Naive thymus-derived CD8-positive, alpha-beta T cell (primary cell): ENCODE measurements around the gene NSF. TPM values are rescaled to one million over a fixed set of nuclear protein-coding genes. Genes with fewer than 3 reads are reported as not detected.
A peak's percentile ranks its signal among the peaks of the same experiment; 100 is the strongest.

Experiments
- ATAC-seq, 2 donors: fragments of 150-1000 bp; cut with Tn5 transposase in 1 of 2; sonication (Bioruptor Pico), chemical (Tn5 transposase) in 1 of 2; 1 replicate in 1 of 2; 2 replicates in 1 of 2; pipeline ENCODE4 v1.10.0; 2021; ENCODE audit warnings: mild to moderate bottlenecking in 2 of 2, moderate library complexity in 2 of 2
- POLR2A ChIA-PET: fragments of 350-600 bp; sonication (Branson Sonifier 250); formaldehyde crosslinking; loops from one replicate; lab custom pipeline; 2021; ENCODE audit warnings: antibody characterized with exemption; lab: Charles Lee
- DNase-seq, 10 donors: peaks; one replicate each; pipeline versions ENCODE4 v3.0.0 to v3.0.0-alpha.2; 2020 to 2022
- H3K27ac Mint-ChIP-seq, 10 donors: one replicate each; pipeline ENCODE4 v1.8.0; 2020 to 2022; ENCODE audit warnings: mild to moderate bottlenecking in 10 of 10, mixed read lengths in 10 of 10, moderate library complexity in 4 of 10, inconsistent platforms in 1 of 10
- H3K27me3 Mint-ChIP-seq, 5 donors: one replicate each; pipeline ENCODE4 v1.8.0; 2021 to 2022; ENCODE audit warnings: mixed read lengths in 5 of 5
- H3K36me3 Mint-ChIP-seq, 3 donors: one replicate each; pipeline ENCODE4 v1.8.0; 2020 to 2022; ENCODE audit warnings: mixed read lengths in 3 of 3, mild to moderate bottlenecking in 2 of 3, inconsistent platforms in 1 of 3
- H3K4me1 Mint-ChIP-seq, 4 donors: one replicate each; pipeline ENCODE4 v1.8.0; 2021 to 2022; ENCODE audit warnings: mixed read lengths in 4 of 4
- H3K4me3 Mint-ChIP-seq, 10 donors: one replicate each; pipeline ENCODE4 v1.8.0; 2020 to 2022; ENCODE audit warnings: mild to moderate bottlenecking in 10 of 10, mixed read lengths in 10 of 10, moderate library complexity in 6 of 10, inconsistent platforms in 1 of 10
- H3K9me3 Mint-ChIP-seq, 9 donors: one replicate each; pipeline ENCODE4 v1.8.0; 2020 to 2022; ENCODE audit warnings: mixed read lengths in 9 of 9, mild to moderate bottlenecking in 3 of 9, inconsistent platforms in 1 of 9, moderate library complexity in 1 of 9
- polyA plus RNA-seq, 3 donors: library from polyadenylated mRNA; unstranded; fragments of 300-500 nt; fragmentation: Illumina TruSeq; gene quantifications; one replicate each; pipeline ENCODE4 v1.2.3, GENCODE V29; 2021
- total RNA-seq, 8 experiments: library from RNA in 2 of 8; stranded (reverse) in 2 of 8; gene quantifications; one replicate each; pipeline ENCODE4 v1.2.3 and lab custom pipeline; 2021 to 2026

The NSF gene
- total and polyA plus RNA-seq, 5 experiments from 2014 or later = 9.1 to 45.3 (median 15.3) TPM

- H3K4me3 Mint-ChIP-seq = no peak overlapping the region
- DNase-seq (no peak), ATAC-seq (no peak)
- H3K9me3 Mint-ChIP-seq = no peaks in the 10 kb centered on the region
- no peaks in the 10 kb centered on the region for H3K36me3 Mint-ChIP-seq
- H3K27ac Mint-ChIP-seq = no peak overlapping the region
- POLR2A ChIA-PET = interaction anchor here (0.5 kb wide), 1 partner anchor 21 kb away, joined by 3 read pairs; no protein-coding TSS in a partner anchor
- H3K4me1 Mint-ChIP-seq = peaks cover 0 to 3% (median 0%) of the 10 kb centered on the region in 4 donors
- H3K27me3 Mint-ChIP-seq = peaks cover 3 to 36% (median 19%) of the 10 kb centered on the region in 5 donors
Measured at GRCh38 chr17:46777943-46778915, 187.8 kb downstream of the NSF start.

- POLR2A ChIA-PET = no interaction called here
- H3K27me3 Mint-ChIP-seq = peaks cover 4 to 24% (median 14%) of the 10 kb centered on the region in 5 donors
- H3K36me3 Mint-ChIP-seq = no peaks in the 10 kb centered on the region
- H3K9me3 Mint-ChIP-seq = no peaks in the 10 kb centered on the region
- no peak overlapping the region for H3K27ac Mint-ChIP-seq
- no peak overlapping the region for H3K4me3 Mint-ChIP-seq
- peaks cover 0 to 3% (median 0%) of the 10 kb centered on the region in 4 donors for H3K4me1 Mint-ChIP-seq
- DNase-seq = no peak
- no peak for ATAC-seq
Measured at GRCh38 chr17:46780003-46780373, 189.5 kb downstream of the NSF start.

DNA sequence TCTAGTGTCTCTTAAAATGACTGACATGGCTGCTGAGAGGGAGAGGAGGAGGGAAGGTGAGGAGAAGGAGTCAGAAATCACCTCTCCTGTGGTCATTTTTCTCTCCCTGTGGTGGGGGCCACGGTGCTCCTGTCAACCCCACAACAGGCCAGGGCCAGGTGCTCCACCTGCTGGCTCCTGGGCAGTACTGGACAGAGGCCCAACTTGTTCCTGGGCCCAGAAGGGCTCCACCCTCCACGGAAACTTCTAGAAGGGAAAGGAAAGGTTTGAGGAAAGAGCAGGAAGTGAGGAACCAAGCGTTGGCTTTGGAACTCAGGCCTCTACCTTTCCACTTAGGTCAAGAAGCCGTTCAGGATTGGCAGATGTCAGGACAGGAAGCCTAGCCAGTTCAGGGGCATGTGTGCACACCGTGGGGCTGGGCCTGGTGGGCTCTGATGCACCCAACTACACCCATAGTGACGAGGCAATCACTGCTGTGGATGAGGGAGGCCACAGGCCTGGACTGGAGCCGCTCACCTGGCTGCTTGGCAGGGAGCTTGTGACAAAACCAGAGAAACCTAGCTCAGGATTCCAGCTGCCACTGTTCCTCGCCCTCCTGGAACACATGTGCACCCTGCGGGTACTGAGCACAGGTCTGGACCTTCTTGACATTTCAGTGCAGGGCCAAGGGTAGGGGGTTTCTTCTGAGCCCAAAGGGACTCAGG is 191.9 kb downstream of the NSF start:
- no peaks in the 10 kb centered on the region for H3K36me3 Mint-ChIP-seq
- H3K27ac Mint-ChIP-seq = no peak overlapping the region
- peaks cover 0 to 3% (median 0%) of the 10 kb centered on the region in 4 donors for H3K4me1 Mint-ChIP-seq
- no peak overlapping the region for H3K4me3 Mint-ChIP-seq
- DNase-seq (no peak), ATAC-seq (no peak)
- POLR2A ChIA-PET = no interaction called here
- no peaks in the 10 kb centered on the region for H3K9me3 Mint-ChIP-seq
- peaks cover 3 to 14% (median 10%) of the 10 kb centered on the region in 5 donors for H3K27me3 Mint-ChIP-seq

DNA sequence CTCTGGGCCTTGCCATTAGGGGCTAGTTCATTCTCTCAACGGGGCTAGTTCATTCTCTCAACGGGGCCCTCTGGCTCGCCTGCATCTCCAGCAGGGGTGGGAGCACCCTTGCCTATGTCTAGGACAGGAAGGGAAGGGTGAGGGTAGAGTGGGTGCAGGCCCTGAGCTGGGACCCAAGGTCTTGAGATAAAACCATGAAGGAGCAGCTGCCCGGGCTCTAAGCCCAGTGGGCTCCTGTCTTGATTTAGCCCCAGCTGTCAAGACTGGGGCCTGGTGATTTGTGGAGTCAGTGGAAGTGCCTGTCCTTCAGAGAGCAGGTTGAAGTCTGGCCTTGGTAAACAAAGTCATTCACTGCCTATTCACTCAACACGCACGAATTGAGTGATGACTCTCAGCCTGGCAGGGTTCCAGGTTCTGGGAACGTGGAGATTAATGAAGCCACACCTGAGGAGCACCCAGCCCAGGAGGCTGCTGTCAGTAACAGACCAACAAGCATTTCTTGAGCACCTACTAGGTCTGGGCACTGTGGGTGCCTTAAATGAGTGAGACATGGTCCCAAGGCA is 192.6 kb downstream of the NSF start:
- no peak for DNase-seq
- POLR2A ChIA-PET = no interaction called here
- H3K4me3 Mint-ChIP-seq = no peak overlapping the region
- H3K9me3 Mint-ChIP-seq = no peaks in the 10 kb centered on the region
- H3K4me1 Mint-ChIP-seq = peaks cover 0 to 3% (median 0%) of the 10 kb centered on the region in 4 donors
- H3K36me3 Mint-ChIP-seq = no peaks in the 10 kb centered on the region
- H3K27me3 Mint-ChIP-seq = peaks cover 3 to 10% (median 7%) of the 10 kb centered on the region in 5 donors
- ATAC-seq = no peak
- no peak overlapping the region for H3K27ac Mint-ChIP-seq

- DNase-seq (no peak), ATAC-seq (no peak)
- POLR2A ChIA-PET = no interaction called here
- Mint-ChIP-seq H3K27ac (no peak overlapping the region), H3K36me3 (no peaks in the 10 kb centered on the region), H3K4me1 (peaks cover 0 to 4% (median 0%) of the 10 kb centered on the region in 4 donors), H3K4me3 (no peak overlapping the region), H3K9me3 (no peaks in the 10 kb centered on the region), H3K27me3 (peaks cover 2 to 12% (median 4%) of the 10 kb centered on the region in 5 donors)
Measured at GRCh38 chr17:46785696-46786095, 195.2 kb downstream of the NSF start.

DNA sequence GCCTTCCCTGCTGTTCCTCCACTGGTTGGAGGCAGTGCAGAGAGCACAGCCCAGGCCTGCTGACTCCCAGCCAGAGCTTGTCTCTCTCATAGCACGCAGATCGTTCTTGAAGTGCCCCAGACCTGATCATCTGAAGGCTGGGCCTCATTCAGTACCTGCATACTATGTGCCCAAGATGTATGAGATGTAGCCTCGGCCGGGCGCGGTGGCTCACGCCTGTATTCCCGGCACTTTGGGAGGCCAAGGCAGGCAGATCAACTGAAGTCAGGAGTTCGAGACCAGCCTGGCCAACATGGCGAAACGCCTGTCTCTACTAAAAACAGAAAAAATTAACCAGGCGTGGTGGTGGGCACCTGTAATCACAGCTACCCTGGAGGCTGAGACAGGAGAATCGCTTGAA is 197.0 kb downstream of the NSF start:
- POLR2A ChIA-PET = no interaction called here
- ATAC-seq = no peak
- H3K4me1 Mint-ChIP-seq = peaks cover 0 to 4% (median 0%) of the 10 kb centered on the region in 4 donors
- H3K4me3 Mint-ChIP-seq = no peak overlapping the region
- H3K9me3 Mint-ChIP-seq = no peaks in the 10 kb centered on the region
- no peaks in the 10 kb centered on the region for H3K36me3 Mint-ChIP-seq
- H3K27ac Mint-ChIP-seq = no peak overlapping the region
- H3K27me3 Mint-ChIP-seq = peaks cover 6 to 24% (median 14%) of the 10 kb centered on the region in 5 donors
- no peak for DNase-seq

DNA sequence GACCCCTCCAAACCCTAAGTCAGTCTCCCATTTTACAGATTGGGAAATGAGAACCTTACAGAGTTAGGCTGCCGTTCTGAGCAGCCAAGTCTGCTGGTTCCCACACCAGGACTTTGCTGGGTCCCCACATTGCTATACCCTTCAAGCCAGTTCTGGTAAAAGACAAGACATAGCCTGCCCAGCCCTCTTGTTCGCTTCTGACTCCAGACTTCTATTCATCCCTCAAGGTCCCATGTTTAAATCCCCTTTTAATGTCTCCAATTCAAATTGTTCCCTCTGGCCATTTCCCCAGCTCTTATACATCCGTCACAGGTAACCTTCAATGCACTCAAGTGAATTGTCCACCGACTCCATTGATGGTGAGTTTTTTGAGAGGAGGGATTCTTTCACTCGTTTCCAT is 197.8 kb downstream of the NSF start:
- Mint-ChIP-seq H3K4me3 (no peak overlapping the region), H3K4me1 (peaks cover 0 to 4% (median 0%) of the 10 kb centered on the region in 4 donors)
- no peak for ATAC-seq

GRCh38 chr17:46788796-46789195 is 198.3 kb downstream of the NSF start:
- Mint-ChIP-seq H3K27me3 (peaks cover 6 to 28% (median 15%) of the 10 kb centered on the region in 5 donors), H3K36me3 (no peaks in the 10 kb centered on the region), H3K4me1 (peaks cover 0 to 4% (median 0%) of the 10 kb centered on the region in 4 donors), H3K27ac (peak overlapping the region in 2 of 10 donors; percentile 6 to 66), H3K4me3 (no peak overlapping the region), H3K9me3 (no peaks in the 10 kb centered on the region)
- DNase-seq = no peak
- no peak for ATAC-seq
- POLR2A ChIA-PET = interaction anchor here (0.6 kb wide), 1 partner anchor 1513 kb away, joined by 3 read pairs; no protein-coding TSS in a partner anchor

More for the DNA sequence above, 197.8 kb downstream of the NSF start:
- Mint-ChIP-seq H3K9me3 (no peaks in the 10 kb centered on the region), H3K36me3 (no peaks in the 10 kb centered on the region), H3K27ac (peak overlapping the region in 2 of 10 donors; percentile 27 to 66), H3K27me3 (peaks cover 6 to 26% (median 14%) of the 10 kb centered on the region in 5 donors)
- POLR2A ChIA-PET = no interaction called here
- DNase-seq = no peak

DNA sequence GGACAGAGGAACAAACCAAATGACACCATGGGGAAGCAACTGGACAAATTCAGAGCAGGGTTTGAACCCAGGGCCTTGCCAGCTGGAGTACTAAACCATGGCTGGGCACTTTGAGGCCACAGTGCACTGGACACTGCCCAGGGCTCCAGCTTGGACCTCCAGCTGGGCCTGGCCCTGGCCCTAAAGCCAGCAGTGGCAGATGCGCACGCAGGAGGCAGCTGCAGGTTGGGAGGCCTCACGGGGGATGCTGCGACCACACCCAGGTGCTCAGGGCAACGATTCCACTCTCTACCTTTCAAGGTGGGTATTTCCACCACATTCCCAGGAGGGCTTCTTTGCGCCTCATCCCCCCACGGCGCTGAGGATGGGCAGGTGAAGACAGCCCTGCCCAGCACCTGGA is 199.1 kb downstream of the NSF start:
- Mint-ChIP-seq H3K4me1 (peaks cover 0 to 2% (median 0%) of the 10 kb centered on the region in 4 donors), H3K9me3 (no peaks in the 10 kb centered on the region), H3K4me3 (no peak overlapping the region), H3K27ac (no peak overlapping the region), H3K27me3 (peaks cover 6 to 27% (median 19%) of the 10 kb centered on the region in 5 donors), H3K36me3 (no peaks in the 10 kb centered on the region)
- POLR2A ChIA-PET = no interaction called here
- no peak for ATAC-seq
- DNase-seq = no peak

DNA sequence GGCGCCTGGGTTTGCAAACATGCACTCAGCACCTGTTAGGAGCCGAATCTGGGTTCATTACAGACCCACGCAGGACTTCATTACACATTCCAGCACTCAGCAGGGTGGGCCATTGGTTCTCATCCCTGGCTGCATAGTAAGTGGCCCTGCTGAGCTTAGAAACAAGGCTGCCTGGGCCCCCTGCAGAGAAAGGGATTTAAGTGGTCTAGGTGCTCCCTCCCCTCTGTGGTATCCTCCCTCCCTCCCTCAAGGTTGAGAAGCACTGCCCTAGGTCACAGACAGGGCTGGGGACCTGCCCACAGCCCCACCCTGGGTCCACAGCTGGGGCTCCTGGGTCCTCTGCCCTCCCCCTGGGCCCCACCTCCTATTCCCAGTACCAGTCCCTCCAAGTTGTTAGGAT is 199.7 kb downstream of the NSF start:
- POLR2A ChIA-PET = no interaction called here
- Mint-ChIP-seq H3K36me3 (no peaks in the 10 kb centered on the region), H3K4me1 (peaks cover 0 to 2% (median 0%) of the 10 kb centered on the region in 4 donors), H3K4me3 (no peak overlapping the region), H3K27me3 (peaks cover 3 to 28% (median 19%) of the 10 kb centered on the region in 5 donors), H3K27ac (no peak overlapping the region), H3K9me3 (no peaks in the 10 kb centered on the region)
- DNase-seq (no peak), ATAC-seq (no peak)

DNA sequence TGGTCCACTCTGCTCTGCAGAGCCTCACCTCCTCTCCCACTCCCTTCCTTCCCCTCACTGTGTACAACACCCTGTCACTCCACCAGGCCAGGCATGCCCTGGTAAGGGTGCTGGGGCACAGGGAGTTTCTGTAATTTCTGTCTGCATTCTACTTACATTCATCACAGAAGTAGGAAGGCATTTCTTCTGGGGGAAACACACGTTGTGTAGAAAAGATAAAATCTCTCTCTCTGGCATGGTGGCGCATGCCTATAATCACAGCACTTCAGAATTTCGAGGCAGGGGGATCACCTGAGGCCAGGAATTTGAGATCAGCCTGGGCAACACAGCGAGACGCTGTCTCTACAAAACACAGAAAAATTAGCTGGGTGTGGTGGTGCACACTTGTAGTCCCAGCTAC is 201.1 kb downstream of the NSF start:
- peaks cover 3 to 37% (median 27%) of the 10 kb centered on the region in 5 donors for H3K27me3 Mint-ChIP-seq
- no peak for ATAC-seq
- no peaks in the 10 kb centered on the region for H3K9me3 Mint-ChIP-seq
- POLR2A ChIA-PET = no interaction called here
- H3K4me3 Mint-ChIP-seq = no peak overlapping the region
- H3K27ac Mint-ChIP-seq = no peak overlapping the region
- H3K36me3 Mint-ChIP-seq = no peaks in the 10 kb centered on the region
- no peak for DNase-seq
- peaks cover 0 to 2% (median 0%) of the 10 kb centered on the region in 4 donors for H3K4me1 Mint-ChIP-seq

DNA sequence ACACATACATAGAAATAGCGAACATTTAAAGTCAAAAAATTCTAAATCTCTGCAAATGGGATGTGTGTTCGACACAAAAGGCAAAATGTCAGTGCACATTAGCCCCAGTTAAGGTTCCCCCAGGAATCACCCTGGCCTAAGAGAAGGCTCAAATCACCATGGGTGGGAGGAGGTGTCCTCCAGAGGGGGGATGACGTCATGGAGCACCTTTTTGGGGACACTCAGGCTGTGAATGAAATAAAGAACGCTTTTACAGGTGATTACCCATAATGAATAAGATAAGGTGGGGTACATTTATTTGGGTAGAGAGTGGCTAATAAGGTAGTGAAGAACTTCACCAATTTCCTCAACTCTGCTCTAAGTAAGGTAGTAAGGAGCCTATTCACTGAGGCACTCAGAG is 201.6 kb downstream of the NSF start:
- Mint-ChIP-seq H3K36me3 (no peaks in the 10 kb centered on the region), H3K9me3 (no peaks in the 10 kb centered on the region), H3K27me3 (peaks cover 5 to 42% (median 29%) of the 10 kb centered on the region in 5 donors), H3K4me3 (no peak overlapping the region), H3K4me1 (peaks cover 0 to 2% (median 0%) of the 10 kb centered on the region in 4 donors), H3K27ac (no peak overlapping the region)
- POLR2A ChIA-PET = no interaction called here
- no peak for DNase-seq
- ATAC-seq = no peak
